GM18868 (cell line): ENCODE measurements around the gene KSR1.
A peak's percentile ranks its signal among the peaks of the same experiment; 100 is the strongest.
"Not testable (repeated sequence)": the region's sequence is repeated elsewhere in the genome, so short reads cannot be mapped to it uniquely, and the experiment has no call there.

Experiments used
- ATAC-seq: cut with Tn5 transposase; IDR thresholded peaks from one replicate; pipeline ENCODE4 v1.9.1; 2021; ENCODE audit warnings: mild to moderate bottlenecking, moderate library complexity; ENCODE audit not compliant: unreplicated experiment

Gene KSR1

DNA sequence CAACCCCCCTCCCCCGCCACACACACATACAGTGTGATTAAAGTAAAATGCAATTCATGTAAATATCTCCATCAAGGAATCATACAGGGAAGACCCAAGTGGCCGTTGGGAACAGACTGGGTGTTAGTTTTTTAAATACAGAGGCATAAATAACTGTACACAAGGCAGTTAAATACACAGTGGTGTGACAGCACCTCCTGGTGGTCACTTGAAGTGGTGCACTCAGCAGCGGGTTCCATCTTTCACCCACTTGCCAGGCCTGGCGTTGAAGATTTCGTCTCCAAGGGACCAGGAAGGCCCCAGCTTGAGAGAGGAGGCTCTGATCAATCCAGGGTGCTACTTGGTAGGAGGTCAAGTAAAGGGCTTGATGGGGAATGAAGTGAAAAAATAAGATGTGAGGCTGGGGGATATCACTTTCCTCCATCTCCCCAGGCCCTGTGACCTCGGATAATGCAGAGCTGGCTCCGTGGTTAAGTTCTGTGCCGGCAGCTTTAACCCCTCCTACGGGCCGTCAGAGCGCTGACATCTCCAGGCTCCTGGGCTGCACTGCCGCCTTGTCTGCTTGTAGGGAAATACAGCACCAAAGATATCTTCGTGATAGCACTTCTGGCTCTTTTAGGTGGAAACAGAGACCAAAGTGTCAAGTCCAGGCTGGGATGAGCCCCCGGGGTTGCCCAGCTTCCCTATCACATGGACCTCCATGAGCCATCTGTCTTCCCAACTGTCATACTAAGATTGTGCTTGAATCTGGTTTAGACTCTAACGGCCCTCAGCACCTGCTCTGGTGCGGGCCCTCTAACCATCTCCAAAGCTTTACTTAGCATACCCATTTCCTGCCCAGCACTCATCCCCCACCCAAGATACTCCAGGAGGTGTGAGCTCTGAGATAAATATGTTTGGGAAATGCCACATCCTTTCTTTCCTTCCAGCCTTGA lies 195.4 kb downstream of the KSR1 start:
- peak; percentile 34 for ATAC-seq

DNA sequence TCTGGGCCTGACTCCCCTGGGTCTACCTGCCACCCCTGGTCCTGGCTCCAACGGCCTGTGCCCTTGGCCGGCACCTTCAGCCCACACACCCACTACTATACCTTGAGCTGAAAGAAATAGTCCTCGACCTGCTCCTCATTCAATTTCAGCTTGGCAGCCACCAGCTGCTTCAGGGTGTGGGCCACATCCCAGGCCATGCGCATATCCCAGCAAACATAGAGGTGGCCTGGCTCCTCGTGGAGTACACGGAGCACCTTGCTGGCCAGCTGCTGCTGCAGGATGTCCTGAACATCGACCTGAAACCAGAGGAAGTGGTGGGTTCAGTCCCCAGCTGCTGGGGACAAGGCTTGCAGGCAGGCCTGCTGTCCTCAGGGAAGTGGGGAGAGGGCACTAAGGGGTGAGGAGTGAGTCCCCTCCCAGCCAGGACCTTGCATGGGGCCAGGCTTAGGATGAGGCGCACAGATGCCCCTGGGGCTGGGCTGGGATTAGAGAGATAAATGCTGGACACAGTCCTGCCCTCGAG lies 197.3 kb downstream of the KSR1 start:
- ATAC-seq: not testable (repeated sequence)

DNA sequence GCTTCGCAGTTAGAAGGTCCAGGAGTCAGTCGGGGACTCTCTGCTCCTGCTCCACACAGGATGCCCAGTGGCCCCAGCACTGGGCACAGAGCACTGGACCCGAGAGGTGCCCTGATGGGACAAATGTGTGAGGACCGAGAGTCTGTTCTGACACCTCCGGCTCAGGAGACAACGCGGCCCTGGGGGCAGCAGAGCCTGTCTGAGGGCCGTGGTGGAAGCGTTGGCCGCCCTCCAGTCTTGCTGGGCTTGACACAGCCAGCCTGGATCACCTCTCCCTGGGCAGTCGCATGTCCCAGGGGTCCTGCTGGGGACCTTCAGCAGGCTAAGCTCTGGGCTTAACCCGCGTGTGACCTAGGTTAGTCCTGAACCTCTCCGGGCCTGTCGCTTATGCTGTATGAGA lies 197.9 kb downstream of the KSR1 start:
- no peak for ATAC-seq

DNA sequence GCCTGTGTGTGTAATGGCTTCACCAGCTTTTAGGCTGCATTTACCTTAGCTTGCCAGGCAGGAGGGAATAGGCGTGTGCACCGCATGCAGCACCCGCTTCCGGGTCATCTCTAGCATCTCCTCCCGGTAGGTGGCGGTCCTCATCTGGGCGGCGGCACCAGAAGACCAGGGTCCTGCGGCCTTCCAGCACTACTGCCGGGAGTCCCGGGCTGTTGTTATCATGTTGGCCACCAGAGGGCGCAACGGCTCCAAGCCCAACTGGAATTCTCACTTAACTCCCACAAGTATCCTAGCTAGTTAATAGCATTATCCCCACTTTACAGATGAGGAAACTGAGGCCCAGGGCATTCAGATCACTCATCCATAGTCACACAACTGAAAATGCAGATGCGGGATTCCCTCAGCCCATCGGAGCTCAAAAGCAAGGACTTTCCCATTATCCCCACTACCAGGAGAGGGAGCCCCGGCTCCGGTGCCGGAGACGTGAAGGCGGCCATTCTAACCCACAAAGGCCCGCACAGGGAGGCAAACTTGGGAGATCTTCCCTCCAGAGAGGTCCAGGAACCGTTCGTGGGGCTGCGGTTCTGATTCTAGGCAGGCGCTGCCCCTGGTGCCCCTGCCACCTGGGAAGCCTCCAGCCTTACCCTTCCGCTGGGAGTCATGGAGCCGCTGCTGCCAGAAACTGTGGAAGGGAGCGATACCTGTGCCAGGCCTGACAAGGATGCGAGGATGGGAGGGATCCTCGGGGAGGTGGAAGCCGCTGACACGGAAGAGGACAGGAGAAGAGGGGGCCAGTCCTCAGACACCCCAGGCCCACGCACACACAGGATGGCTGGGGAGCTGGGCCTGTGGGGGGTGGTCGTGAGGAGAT lies 198.6 kb downstream of the KSR1 start:
- ATAC-seq: peak; percentile 76

DNA sequence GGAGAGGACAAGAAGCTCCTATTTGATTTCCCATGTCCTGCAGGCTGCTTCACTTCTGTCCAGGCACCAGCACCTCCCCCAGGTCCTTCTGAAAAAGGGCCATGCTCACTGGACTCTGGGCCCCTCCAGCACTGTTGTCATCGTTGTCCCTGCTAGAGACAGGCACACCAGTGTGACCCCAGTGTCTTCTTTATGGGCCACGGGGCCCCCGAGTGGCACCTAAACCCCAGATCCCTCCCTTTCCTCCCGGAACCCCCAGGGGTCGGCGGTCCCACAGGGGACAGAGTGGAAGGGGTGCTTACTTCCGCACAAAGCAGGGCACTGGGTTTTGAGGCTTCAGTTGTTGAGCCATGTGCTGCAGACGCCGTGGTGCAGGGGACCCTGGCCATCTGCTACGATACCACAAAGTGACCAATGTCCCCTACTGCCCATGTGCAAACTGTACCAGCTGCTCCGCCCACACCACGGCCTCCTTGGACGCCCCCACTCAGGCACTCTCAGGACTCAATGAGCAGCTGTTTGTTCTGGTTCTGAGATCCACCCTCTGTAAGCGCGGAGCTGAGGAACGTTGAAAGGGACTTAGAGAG lies 199.4 kb downstream of the KSR1 start:
- ATAC-seq: not testable (repeated sequence)

DNA sequence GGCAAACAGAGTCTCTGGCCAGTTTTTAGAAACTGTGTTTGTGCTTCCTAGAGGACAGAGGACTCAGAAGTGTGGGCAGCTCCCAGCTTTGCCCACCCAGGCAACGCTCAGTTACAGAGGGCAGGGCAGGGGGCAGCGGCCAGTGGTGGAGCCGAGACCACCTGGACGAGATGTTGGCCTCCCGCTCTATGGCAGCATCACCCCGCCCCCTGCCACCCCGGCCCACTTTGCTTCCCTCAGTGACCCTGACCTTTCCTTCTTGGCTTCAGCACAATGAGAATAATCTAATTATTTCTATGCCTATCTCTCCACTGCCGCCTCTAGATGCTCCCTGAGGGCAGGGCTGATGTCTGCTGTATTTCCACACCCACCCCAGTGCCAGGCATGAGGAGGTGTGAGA lies 200.4 kb downstream of the KSR1 start:
- ATAC-seq: not testable (repeated sequence)

DNA sequence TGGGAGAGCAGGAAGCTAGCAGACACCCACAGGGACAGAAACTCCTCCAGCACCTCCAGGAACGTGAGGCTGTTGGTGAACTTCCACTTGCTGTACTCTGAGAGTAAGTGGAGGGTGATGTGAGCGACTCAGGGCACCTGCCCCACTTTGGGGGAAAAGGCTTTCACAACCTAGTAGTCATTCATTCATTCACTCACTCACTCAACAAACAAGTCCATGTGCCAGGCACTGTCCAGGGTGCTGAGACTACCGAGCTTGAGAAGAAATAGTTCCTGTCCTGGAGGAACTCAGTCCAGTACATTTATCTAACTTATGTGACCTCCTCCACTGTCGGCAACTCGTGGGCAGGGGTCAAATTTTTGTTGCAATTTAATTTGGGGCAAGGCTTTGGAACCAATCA lies 201.4 kb downstream of the KSR1 start:
- no peak for ATAC-seq

DNA sequence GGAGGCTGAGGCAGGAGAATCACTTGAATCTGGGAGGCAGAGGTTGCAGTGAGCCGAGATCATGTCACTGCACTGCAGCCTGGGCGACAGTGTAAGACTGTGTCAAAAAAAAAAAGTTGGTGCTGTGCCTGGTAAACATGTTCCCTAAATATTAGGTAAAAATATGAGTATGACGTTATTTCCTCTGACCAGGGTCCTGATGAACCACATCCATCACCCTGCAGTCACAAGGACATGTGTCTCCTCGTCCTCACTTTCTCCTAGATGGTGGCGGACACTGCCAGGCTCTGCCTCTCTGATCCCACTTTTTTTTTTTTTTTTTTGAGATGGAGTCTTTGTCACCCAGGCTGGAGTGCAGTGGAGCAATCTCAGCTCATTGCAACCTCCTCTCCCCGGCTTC lies 203.4 kb downstream of the KSR1 start:
- no peak for ATAC-seq

DNA sequence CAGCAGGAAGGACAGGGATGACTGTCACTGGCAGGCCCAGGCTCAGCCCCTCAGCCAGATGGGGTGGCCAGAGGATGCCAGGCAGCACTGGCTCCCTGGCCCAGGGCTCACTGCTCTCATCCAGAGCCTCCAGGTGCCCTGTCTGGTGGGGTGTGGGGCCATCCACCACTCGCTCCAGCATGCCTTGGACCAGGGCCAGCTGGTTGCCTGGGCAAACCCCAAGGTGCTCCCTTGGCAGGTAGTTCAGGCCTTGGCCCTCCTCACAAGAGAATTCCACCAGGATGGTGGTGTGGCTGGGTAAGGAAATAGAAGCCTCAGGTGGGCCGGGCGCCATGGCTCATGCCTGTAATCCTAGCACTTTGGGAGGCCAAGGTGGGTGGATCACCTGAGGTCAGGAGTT lies 204.2 kb downstream of the KSR1 start:
- no peak for ATAC-seq

DNA sequence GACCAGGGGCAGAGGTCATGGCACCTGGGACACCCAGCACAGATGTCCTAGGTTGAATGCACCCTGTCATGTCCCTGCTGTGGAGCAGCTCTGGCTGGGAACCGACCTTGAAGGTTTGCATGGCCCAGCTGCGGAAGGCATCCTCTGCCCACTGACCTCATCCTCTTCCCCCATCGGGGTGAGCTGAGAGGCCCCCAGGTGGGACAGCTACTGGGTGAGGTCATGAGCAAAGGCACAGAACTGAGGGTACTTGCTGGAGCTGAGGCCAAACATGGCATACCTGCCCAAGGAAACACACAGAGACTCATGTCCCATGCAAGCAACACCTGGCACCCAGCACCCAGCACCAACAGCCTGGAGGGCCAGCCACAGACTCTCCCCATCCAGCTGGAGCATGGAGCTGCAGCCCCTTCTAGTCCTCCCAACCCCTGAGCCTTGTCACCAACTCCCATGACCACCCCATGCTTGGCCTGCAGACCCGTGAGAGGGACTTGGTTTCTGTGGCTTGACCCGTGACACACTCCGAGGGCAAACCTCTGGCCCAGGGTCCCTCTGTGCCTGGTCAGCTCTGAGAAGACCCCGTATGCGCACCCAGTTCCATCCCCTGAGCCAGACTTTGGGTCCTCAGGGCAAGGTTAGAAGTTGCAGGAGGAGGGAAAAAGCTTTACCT lies 207.8 kb downstream of the KSR1 start:
- no peak for ATAC-seq

DNA sequence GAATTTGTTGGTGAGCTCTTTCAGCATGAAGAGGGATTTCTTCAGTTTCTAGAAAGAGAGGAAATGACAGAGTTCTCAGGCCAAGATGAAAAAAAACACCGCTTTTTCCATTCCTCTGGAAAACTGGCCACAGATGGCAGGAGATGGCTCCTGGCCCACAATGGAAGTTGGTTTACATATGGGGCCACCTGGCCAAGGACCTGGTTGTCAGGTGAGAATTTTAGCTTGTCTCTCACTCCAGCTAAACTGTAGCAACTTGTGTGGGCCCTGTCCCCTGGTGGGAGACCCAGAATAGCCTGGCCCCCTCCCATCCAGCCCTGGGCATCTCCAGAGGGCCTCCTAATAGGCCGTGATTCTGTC lies 208.3 kb downstream of the KSR1 start:
- no peak for ATAC-seq

DNA sequence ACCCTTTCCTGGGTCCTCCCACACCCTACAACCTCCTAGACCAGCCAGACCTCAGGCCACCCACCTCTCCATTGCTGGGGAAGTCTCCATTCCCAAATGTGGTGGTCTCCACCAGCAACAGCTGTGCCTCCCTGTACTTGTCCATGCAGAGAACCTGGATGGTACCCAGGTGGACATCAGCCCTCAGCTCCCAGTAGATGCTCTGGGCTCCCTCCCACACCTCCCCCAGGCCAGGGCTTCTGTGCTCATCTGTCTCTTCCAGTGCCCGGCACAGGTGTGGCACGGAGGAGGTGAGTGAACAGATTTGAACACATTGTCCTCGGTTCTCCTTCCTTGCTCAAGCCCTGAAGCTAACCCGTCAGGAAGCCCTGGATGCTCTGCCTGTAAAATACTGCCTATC lies 209.3 kb downstream of the KSR1 start:
- ATAC-seq: no peak

DNA sequence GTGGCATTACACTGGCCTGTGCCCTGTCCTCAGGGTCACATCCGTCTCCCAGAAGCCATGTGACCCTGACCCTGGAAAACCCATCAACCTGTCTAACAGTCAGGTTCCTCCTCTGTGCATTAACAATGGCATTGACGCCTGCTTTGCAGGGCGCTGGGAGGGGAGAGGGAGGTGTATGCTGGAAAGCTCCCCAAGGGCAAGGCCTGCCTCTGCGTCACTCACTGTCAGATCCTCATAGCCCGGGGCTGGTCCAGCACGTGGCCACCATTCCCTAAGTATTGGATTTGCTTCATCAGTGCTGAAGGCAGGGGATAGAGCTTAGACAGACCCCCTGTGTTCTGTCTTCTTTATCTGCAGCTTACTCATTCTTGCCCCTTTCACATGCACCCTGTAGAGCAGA lies 210.0 kb downstream of the KSR1 start:
- not testable (repeated sequence) for ATAC-seq

DNA sequence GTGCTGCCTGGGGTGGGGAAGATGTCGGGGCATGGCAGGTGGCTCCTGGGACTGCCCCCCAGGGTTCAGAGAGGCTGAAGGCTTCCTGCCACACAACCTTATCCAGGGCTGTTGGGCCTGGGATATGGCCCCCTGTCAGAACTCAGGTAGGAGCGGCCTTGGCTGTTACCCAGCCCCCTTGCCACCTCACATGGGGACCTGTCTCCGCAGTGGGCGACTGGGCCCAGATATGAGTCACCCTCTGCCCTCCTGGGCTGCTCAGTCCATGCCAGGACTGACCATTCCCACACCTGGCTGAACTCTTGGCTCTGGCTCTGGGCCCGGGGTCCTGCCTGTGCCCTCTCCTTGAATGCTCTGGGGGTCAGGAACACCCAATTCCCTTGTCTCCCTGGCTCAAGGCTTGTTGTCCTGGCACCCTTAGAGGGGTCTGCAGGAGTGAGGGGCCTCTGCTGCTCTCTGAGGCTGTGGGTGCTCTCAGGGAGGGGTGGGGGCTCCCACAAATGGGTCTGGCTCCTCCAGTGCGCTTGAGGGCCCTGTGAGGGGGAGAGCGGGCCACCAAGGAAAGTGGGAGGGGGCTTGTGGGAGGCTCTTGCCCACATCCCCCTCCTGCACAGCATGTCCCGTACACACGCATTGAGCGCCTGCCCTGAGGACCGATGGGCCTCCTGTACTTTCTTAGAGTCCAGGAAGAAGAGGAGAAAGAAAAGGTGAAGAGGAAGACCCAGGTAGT lies 210.7 kb downstream of the KSR1 start:
- no peak for ATAC-seq

DNA sequence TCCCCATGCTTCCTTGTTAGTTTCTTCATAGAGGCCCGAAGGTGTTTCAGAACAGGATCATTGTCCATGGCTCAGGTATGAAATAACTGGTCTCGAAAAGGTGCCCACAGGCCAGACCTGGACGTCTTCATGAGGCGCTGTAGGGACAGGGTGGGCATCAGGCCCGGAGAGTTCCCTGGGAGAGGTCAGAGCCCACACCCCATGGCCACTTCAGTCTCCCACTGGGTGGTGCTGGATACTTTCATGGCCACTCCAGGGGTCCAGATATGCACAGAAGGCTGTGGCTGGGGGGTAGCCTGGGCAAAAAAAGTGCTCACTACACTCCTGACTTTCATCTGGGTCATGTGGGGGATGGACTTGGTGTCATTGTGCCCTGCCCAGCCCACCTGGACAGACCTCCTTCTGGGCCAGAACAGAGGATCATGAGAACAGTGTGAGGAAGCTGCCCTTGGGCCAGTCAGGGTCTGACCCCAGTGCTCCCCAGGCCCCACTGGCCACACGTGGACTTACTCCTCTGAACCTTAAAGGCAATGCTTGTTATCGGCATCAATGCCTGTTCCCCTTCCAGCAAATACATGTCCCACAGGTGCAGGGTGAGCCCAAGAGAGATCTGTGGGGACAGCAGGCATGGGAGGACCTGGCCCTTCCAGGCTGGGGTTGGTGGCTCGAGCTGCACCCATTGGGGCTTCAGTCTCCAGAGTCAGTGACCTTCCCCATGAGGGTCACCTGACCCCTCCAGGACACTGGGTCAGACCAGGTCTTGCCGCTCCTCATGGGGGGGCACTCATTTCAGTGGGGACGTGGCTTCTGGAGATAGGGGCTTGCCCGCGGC lies 211.6 kb downstream of the KSR1 start:
- no peak for ATAC-seq

DNA sequence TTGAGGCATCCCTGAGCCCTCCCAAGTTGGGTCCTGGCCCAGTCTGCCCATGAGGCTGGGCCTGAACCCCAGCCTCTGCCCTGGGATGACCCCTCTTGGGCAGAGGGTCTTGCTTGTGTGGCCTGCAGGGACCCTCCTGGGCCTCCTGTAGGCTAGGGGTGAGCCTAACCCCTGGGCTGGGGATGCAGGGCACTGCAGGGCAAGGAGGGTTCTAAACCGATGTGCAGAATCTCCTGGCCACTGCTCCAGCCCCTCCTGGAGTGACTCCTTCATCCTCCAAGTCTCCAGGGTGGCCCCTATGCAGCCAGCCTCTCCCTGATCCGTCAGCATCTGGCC lies 212.2 kb downstream of the KSR1 start:
- ATAC-seq: no peak

DNA sequence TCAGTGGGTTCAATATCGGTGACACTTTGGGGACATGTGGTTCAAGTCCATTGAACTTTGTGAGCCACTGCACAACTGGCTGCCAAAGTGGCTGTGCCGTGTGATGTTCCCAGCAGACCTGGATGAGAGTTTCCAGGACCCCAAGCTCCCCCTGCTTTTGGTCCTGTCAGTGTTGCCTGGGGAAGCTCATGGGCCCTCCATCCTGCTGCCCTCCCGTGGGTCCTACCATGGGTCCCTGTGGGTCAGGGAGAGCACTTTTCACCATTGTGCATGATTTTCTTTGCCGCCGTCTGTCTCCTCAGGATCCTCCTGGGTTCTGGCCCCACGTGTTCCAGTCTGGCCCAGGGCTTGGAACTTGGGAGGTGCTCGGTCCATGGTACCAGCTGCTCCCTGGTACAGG lies 212.9 kb downstream of the KSR1 start:
- ATAC-seq: no peak

DNA sequence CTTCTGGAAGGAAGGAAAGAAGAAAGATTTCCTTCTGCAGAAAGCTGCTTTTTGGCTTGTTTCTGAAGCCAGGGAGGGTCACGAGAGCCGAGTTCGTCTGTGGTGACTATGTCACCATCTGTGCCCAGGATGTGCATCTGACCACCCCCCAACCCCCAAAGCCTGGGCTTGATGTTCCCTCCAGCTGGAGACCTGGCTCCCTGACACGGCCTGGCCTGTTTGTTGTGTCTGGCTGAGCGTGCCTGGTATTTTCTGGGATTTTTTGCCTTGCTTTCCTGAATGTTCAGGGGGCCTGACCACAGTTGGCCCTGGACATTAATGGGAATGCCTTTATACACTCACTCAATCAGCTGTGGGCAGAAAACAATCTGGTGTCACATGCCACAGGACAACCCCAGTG lies 213.6 kb downstream of the KSR1 start:
- ATAC-seq: no peak

DNA sequence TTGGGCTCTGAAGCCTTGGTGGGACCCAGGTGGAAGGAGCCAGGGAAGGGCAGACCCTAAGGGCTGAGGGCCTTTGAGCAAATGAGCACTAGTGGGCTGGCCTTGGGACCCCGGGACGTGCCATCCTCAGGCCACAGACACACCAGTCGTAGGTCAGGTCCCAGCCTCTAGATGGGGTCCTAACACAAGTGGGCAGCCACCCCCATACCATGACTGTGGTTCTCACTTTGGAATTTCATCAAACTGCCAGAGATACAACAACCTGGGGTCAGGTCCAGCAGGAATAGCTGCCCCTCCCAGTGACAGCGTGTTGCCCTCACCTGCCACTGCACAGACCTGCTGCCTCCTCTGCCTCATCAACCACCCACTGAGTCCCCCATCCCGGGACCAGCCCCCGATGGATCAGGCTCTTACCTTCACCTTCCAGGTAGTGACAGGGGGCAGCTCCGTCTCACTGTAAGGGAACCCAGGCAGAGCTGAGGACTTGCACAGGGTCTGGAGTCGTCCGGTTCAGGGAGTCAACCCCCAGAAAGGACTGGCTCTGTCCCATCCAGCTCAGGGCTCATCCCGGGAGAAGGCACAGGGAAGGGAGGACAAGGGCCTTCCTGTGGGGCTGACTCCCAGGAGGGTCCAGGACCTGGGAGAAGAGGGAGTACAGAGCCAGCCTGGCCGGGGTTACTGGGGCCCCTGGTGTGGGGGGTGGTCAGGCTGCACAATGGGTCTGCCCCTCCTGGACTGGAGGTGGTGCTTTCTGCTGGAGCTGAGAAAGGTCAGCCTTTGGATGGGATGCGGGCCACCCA lies 214.7 kb downstream of the KSR1 start:
- ATAC-seq: no peak
